SK-N-SH (cell line): Measurements from ENCODE around the gene REX1BD.

Source experiments
- EP300 ChIP-seq, 2 experiments: IDR thresholded peaks; 2 replicates each; pipeline versions ENCODE4 v1.4.0 to v1.6.1; 2012; ENCODE audit warnings: borderline replicate concordance in 1 of 2, low read depth in 1 of 2, low read length in 1 of 2
- EZH2phosphoT487 ChIP-seq: fragments of 200-600 bp; sonication (generic); IDR thresholded peaks from 2 replicates; pipeline ENCODE4 v1.6.1; 2017; ENCODE audit warnings: low read depth, mixed run types, mild to moderate bottlenecking, antibody characterized with exemption, moderate library complexity, borderline replicate concordance
- GATA2 ChIP-seq: sonication (generic); formaldehyde crosslinking; IDR thresholded peaks from 2 replicates; pipeline ENCODE4 v1.5.0; 2020; ENCODE audit warnings: mild to moderate bottlenecking, missing genetic modification reagents
- JUND ChIP-seq: IDR thresholded peaks from 2 replicates; pipeline ENCODE4 v1.4.0; 2012
- MXI1 ChIP-seq: IDR thresholded peaks from 2 replicates; pipeline ENCODE4 v1.6.1; 2012; ENCODE audit warnings: mild to moderate bottlenecking, low read depth, low read length, improper control_type of control experiment
- POLR2AphosphoS5 ChIP-seq: IDR thresholded peaks from 2 replicates; pipeline ENCODE4 v1.6.1; 2012; ENCODE audit warnings: low read depth, low read length
- TF ChIP-seq, protein P1 (sequence below): fragments of 200-600 bp; sonication (generic); IDR thresholded peaks from 2 replicates; pipeline ENCODE4 v1.6.1; 2017; ENCODE audit warnings: antibody characterized with exemption, mild to moderate bottlenecking, moderate library complexity
- TF ChIP-seq, protein P2 (sequence below): IDR thresholded peaks from 2 replicates; pipeline ENCODE4 v1.4.0; 2012; ENCODE audit warnings: low read depth
- TF ChIP-seq, protein P3 (sequence below): IDR thresholded peaks from 2 replicates; pipeline ENCODE4 v1.6.1; 2012; ENCODE audit warnings: mild to moderate bottlenecking, low read depth, low read length, moderate library complexity

DNA sequence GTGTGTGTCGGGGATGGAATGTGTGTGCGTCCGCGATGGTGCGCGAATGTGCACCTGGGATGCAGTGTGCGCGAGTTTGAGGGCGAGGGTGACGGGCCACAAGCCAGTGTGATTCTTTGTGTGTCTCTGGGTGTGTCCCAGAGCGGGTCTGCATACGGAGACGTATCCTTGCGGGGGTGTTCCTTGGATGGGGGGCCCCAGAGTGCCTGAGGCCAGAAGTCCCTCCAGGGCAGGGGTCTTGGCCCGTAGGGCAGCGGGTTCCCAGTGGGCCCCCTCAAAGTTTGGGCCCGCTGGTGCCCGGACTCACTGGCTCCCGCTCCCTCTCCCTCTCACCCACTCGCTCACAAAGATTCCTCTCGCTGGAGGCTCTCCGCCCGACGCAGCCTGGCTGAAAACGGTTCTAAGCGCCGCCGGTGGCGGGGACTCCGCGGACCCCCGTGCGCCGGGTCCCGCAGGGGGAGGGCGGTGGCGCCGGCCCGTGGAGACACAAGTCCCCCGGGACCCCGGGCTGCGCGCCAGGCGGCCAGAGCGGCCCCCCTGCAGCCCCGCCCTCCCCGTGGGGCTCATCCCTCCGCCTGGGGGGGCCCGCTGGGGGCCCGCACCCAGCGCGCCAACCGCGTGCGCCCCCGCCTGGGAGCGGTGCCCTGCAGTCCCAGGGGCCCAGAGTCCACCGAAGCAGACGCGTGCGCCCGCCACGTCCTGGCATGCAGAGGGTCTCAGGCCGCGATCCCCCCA is 17.1 kb downstream of the REX1BD start:
- TF ChIP-seq POLR2AphosphoS5 (no peak), MXI1 (no peak), JUND (no peak), EZH2phosphoT487 (no peak), GATA2 (no peak), EP300 (IDR thresholded peaks at IDR 0.05; ENCODE audit: borderline replicate concordance in 1 of 2, low read depth in 1 of 2, low read length in 1 of 2) (no peak)
- TF ChIP-seq, protein P1, sequence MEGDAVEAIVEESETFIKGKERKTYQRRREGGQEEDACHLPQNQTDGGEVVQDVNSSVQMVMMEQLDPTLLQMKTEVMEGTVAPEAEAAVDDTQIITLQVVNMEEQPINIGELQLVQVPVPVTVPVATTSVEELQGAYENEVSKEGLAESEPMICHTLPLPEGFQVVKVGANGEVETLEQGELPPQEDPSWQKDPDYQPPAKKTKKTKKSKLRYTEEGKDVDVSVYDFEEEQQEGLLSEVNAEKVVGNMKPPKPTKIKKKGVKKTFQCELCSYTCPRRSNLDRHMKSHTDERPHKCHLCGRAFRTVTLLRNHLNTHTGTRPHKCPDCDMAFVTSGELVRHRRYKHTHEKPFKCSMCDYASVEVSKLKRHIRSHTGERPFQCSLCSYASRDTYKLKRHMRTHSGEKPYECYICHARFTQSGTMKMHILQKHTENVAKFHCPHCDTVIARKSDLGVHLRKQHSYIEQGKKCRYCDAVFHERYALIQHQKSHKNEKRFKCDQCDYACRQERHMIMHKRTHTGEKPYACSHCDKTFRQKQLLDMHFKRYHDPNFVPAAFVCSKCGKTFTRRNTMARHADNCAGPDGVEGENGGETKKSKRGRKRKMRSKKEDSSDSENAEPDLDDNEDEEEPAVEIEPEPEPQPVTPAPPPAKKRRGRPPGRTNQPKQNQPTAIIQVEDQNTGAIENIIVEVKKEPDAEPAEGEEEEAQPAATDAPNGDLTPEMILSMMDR, result no peak
- TF ChIP-seq, protein P2, sequence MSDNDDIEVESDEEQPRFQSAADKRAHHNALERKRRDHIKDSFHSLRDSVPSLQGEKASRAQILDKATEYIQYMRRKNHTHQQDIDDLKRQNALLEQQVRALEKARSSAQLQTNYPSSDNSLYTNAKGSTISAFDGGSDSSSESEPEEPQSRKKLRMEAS, result no peak
- TF ChIP-seq, protein P3, sequence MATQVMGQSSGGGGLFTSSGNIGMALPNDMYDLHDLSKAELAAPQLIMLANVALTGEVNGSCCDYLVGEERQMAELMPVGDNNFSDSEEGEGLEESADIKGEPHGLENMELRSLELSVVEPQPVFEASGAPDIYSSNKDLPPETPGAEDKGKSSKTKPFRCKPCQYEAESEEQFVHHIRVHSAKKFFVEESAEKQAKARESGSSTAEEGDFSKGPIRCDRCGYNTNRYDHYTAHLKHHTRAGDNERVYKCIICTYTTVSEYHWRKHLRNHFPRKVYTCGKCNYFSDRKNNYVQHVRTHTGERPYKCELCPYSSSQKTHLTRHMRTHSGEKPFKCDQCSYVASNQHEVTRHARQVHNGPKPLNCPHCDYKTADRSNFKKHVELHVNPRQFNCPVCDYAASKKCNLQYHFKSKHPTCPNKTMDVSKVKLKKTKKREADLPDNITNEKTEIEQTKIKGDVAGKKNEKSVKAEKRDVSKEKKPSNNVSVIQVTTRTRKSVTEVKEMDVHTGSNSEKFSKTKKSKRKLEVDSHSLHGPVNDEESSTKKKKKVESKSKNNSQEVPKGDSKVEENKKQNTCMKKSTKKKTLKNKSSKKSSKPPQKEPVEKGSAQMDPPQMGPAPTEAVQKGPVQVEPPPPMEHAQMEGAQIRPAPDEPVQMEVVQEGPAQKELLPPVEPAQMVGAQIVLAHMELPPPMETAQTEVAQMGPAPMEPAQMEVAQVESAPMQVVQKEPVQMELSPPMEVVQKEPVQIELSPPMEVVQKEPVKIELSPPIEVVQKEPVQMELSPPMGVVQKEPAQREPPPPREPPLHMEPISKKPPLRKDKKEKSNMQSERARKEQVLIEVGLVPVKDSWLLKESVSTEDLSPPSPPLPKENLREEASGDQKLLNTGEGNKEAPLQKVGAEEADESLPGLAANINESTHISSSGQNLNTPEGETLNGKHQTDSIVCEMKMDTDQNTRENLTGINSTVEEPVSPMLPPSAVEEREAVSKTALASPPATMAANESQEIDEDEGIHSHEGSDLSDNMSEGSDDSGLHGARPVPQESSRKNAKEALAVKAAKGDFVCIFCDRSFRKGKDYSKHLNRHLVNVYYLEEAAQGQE, result no peak
